Activated gamma-delta T cell treated with Interleukin-2 at 50 U/mL for 16 hours (primary cell): Measurements from ENCODE around the gene HYAL3.
A peak's percentile ranks its signal among the peaks of the same experiment; 100 is the strongest.
"Not testable (repeated sequence)": the region's sequence is repeated elsewhere in the genome, so short reads cannot be mapped to it uniquely, and the experiment has no call there.

Experiments used
- DNase-seq: peaks from one replicate; pipeline ENCODE4 v3.0.0-alpha.2; 2020

The HYAL3 gene

GRCh38 chr3:50312041-50312440 lies 12.8 kb upstream of the HYAL3 start:
- DNase-seq, result not testable (repeated sequence)

GRCh38 chr3:50304601-50305000 lies 5.4 kb upstream of the HYAL3 start:
- DNase-seq, result no peak

- no peak for DNase-seq
These were observed 4.0 kb upstream of the HYAL3 start, which contains the start of gene HYAL1 for GRCh38 chr3:50303013-50303815. Gene HYAL1, minus strand, starts transcription at chr3:50303574. Its CDS starts 618 bp downstream, at chr3:50302956.

GRCh38 chr3:50302095-50303012 lies 3.1 kb upstream of the HYAL3 start:
- no peak for DNase-seq

- no peak for DNase-seq
These were observed 1.6 kb upstream of the HYAL3 start for GRCh38 chr3:50300681-50301254.

GRCh38 chr3:50299929-50300680 lies 900 bp upstream of the HYAL3 start:
- DNase-seq, result no peak

- no peak for DNase-seq
These were observed 378 bp upstream of the HYAL3 start for GRCh38 chr3:50299638-50299928.

GRCh38 chr3:50297896-50298725 lies 1.1 kb downstream of the HYAL3 start:
- no peak for DNase-seq

GRCh38 chr3:50297384-50297775 lies 1.8 kb downstream of the HYAL3 start:
- DNase-seq, result no peak

GRCh38 chr3:50296721-50297383 lies 2.4 kb downstream of the HYAL3 start:
- DNase-seq, result no peak

- no peak for DNase-seq
These were observed 3.4 kb downstream of the HYAL3 start for GRCh38 chr3:50295553-50296431.

- DNase-seq, result no peak
These were observed 4.5 kb downstream of the HYAL3 start for GRCh38 chr3:50294492-50295403.

GRCh38 chr3:50294089-50294488 lies 5.1 kb downstream of the HYAL3 start:
- DNase-seq, result no peak

- DNase-seq, result no peak
These were observed 6.0 kb downstream of the HYAL3 start for GRCh38 chr3:50293079-50293801.

- DNase-seq, result peak; percentile 93
These were observed 6.8 kb downstream of the HYAL3 start, which contains the start of gene IFRD2 for GRCh38 chr3:50292159-50293078. Gene IFRD2, minus strand, starts transcription at chr3:50292429. Its CDS starts 155 bp downstream, at chr3:50292274.

GRCh38 chr3:50290161-50290641 lies 9.0 kb downstream of the HYAL3 start:
- no peak for DNase-seq

- no peak for DNase-seq
These were observed 10.1 kb downstream of the HYAL3 start for GRCh38 chr3:50289130-50289529.
